Muscle of leg (tissue), 11 donors: Measurements from ENCODE around the gene ZBTB7B. TPM values are rescaled to one million over a fixed set of nuclear protein-coding genes. Genes with fewer than 3 reads are reported as not detected.

Experiments used
- DNase-seq: peaks from one replicate; pipeline ENCODE4 v3.0.0; 2013
- H3K27ac ChIP-seq: one replicate; pipeline ENCODE4 v1.5.1; 2013; ENCODE audit warnings: mild to moderate bottlenecking, low read length, control low read depth
- H3K27me3 ChIP-seq: one replicate; pipeline ENCODE4 v1.6.1; 2013; ENCODE audit warnings: low read length; ENCODE audit not compliant: control insufficient read depth, insufficient read depth
- H3K36me3 ChIP-seq: one replicate; pipeline ENCODE4 v1.6.1; 2013; ENCODE audit warnings: low read length; ENCODE audit not compliant: control insufficient read depth, insufficient read depth
- H3K4me1 ChIP-seq: one replicate; pipeline ENCODE4 v1.6.1; 2013; ENCODE audit warnings: low read length; ENCODE audit not compliant: control insufficient read depth, insufficient read depth
- H3K4me3 ChIP-seq: one replicate; pipeline ENCODE4 v1.5.1; 2013; ENCODE audit warnings: low read length, control low read depth
- H3K9me3 ChIP-seq: replicated peaks from 2 replicates; pipeline ENCODE4 v1.6.1; 2013; ENCODE audit warnings: low read depth, low read length; ENCODE audit not compliant: control insufficient read depth
- WGBS: methylation state at CpG from one replicate; pipeline ENCODE4 v1.1.5; 2013; ENCODE audit warnings: missing lambda C conversion rate; ENCODE audit not compliant: insufficient coverage; 5-methylcytosine and 5-hydroxymethylcytosine counted together
- polyA plus RNA-seq, 8 donors: library from polyadenylated mRNA; unstranded; fragments of 120-200 nt; gene quantifications; one replicate each; pipeline versions ENCODE4 v1.2.1 to v1.2.3, GENCODE V29; 2013; ENCODE audit warnings: inconsistent platforms in 1 of 8, low replicate concordance in 1 of 8; ENCODE audit not compliant: insufficient read length in 8 of 8, insufficient read depth in 1 of 8
- total RNA-seq: library from RNA; stranded (reverse); fragments of 120-200 nt; gene quantifications from one replicate; pipeline ENCODE4 v1.2.4, GENCODE V29; 2013

ZBTB7B gene
- total and polyA plus RNA-seq, 9 donors = 6.6 to 11.3 (median 9.5) TPM

DNA sequence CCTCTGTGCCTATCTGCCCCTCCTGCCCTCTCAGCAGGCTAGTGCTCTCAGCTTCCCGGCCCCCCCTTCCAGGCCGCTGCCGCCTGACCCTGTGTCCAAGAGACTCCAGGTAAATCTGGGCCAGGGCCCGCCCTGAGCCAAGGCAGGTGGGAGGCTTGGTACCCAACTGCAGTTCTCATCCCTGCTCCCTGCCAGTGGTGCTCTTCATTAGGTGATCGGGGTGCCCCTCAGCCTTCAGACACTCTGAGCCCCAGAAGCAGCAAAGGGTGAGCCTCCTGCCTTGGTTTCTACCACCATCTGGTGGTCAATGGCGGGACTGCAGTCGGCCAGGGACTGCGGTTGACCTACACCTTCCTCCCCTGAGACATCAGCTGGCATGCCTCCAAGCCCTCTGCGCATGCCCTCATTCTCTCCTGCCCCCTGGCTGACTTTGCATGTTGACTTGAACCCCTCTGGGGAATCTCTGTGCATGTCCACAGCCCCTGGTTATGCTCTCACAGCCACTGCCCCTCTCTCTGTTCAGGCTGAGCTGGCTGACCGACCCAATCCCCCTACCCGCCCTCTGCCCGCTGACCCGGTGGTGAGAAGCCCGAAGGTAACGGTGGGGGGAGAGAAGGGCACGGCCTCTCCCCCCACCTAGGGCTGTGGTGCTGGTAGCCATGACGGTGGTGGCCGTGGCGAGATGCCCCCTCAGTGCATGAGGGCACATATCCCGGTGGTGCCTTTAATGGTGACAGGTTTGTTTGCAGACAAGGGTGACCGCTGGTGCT, 59.0 kb downstream of the ZBTB7B start:
- Histone ChIP-seq H3K9me3 (no peaks in the 10 kb centered on the region), H3K4me3 (no peak overlapping the region), H3K27me3 (peaks cover 17% of the 10 kb centered on the region), H3K4me1 (peaks cover 30% of the 10 kb centered on the region), H3K36me3 (peaks cover 30% of the 10 kb centered on the region), H3K27ac (no peak overlapping the region)
- peak; percentile 86 for DNase-seq
- WGBS = 19% methylated on average over 10 of the region's 21 CpGs

DNA sequence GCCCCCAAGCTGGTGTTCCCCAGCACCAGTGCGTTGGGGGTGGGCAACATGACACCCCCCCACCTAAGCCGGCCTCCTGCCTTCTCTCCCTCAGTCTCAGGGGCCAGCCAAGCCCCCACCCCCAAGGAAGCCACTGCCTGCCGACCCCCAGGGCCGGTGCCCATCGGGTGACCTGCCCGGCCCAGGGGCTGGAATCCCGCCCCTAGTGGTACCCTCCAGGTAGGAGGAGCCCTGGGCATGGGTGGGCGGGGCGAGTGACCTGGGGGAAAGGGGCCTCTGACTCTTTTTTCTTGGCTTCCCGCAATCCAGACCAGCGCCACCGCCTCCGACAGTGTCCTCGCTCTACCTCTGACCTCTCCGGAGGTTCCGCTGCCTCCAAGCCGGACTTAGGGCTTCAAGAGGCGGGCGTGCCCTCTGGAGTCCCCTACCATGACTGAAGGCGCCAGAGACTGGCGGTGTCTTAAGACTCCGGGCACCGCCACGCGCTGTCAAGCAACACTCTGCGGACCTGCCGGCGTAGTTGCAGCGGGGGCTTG, 59.6 kb downstream of the ZBTB7B start:
- peaks cover 24% of the 10 kb centered on the region for H3K36me3 ChIP-seq
- no peak overlapping the region for H3K4me3 ChIP-seq
- 11% methylated on average over 27 of the region's 29 CpGs for WGBS
- H3K4me1 ChIP-seq = peaks cover 30% of the 10 kb centered on the region
- H3K27ac ChIP-seq = no peak overlapping the region
- peak; percentile 37 for DNase-seq
- H3K9me3 ChIP-seq = no peaks in the 10 kb centered on the region
- peaks cover 17% of the 10 kb centered on the region for H3K27me3 ChIP-seq

DNA sequence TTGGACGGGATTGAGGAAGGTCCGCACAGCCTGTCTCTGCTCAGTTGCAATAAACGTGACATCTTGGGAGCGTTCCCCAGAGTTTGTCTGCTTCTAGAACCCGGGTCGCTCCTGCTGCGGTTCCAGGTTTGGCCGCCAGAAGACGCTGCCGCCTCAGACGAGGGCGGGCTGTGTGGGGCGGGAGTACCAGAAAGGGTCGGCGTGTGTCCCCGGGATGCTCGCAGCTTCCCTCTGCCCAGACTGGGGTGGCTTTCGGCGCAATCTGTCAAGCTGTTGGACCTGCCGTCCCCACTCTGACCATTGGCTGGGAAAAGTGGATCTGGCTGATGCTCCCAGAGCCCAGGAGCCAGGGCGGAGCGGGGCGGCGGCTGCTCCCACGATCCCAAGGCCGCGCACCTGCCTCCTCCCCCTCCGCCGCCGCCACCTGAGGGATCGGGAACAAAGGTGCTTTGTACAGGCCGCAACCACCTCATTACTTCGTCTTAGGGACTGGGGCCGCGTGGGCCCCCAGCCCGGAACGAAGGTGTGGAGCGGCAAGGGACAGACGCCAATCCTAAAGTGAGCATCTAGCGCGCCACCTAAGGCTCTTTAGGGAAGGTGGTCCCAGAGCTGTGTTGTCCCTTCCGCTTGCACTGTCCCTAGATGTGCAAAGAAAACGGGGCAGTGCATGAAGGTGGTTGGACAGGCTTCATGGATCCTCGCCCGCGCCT, 60.3 kb downstream of the ZBTB7B start:
- no peak overlapping the region for H3K27ac ChIP-seq
- H3K4me3 ChIP-seq = peak overlapping the region; percentile 96
- H3K27me3 ChIP-seq = peaks cover 17% of the 10 kb centered on the region
- H3K9me3 ChIP-seq = no peaks in the 10 kb centered on the region
- peak; percentile 58 for DNase-seq
- peaks cover 20% of the 10 kb centered on the region for H3K36me3 ChIP-seq
- 3% methylated on average over 40 of the region's 46 CpGs for WGBS
- H3K4me1 ChIP-seq = peaks cover 30% of the 10 kb centered on the region

DNA sequence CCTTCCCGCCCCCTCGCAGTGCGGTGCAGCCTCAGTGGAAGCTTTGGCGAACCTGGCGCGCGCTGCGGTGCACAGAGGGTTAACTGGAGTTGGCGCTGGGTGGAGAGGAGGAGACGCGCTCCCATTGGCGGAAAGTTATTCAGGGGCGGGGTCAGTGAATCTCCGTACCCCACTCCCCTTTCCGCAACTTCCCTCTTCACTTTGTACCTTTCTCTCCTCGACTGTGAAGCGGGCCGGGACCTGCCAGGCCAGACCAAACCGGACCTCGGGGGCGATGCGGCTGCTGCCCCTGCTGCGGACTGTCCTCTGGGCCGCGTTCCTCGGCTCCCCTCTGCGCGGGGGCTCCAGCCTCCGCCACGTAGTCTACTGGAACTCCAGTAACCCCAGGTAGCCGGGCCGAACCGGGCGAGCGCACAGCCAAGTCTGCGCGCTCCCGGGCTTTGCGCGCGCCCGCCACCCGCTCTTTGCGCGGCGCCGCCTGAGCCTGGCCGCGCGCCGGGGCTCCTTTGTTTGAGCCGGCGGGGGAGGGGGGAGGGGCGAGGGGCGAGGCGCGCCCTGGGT, 61.0 kb downstream of the ZBTB7B start, which contains the start of gene EFNA4:
TSS of gene EFNA4 (plus strand) at position 191 of the 561 bp plus-strand sequence. CDS start at position 275, 84 bp downstream.
- peaks cover 16% of the 10 kb centered on the region for H3K36me3 ChIP-seq
- peaks cover 30% of the 10 kb centered on the region for H3K4me1 ChIP-seq
- no peaks in the 10 kb centered on the region for H3K9me3 ChIP-seq
- under 1% methylated on average over 21 of the region's 57 CpGs for WGBS
- H3K27me3 ChIP-seq = peaks cover 17% of the 10 kb centered on the region
- peak within 1 kb of the TSS; percentile 86 for H3K27ac ChIP-seq
- peak within 1 kb of the TSS; percentile 96 for H3K4me3 ChIP-seq
- DNase-seq = peak; percentile 95

DNA sequence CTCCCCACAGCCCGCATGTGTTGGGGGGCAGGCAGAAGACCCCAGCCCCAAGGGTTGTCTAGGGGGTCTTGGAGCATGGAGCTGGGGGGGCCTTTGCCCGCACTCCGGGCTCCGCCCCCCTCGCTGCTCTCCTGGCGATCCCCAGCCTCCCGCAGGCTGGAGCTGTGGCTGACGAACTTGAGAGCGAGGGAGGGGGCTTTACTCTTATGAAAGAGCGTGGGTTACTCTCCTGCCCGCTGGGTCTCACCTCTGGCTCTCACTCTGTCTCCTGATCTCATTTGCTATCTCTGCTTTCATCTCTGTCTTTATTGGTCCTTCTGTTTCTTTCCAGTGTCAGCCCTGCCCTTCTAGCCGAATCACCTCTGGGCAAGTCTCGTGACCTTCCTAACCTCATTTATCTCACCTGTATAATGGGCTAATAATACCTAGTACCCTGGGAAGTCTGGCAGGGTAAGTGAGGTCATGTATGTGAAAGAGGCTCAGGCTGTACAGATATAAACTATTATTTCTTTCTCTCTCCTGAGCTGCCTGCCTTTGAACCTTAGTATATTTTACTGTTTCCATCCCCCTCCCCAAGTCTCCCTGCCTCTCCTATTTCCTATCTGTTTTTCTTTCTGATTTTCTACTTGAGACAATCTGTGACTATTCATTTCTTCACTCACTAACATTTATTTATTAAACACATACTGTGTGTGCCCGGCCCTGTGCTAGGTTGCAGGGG, 61.7 kb downstream of the ZBTB7B start:
- Histone ChIP-seq H3K4me1 (peaks cover 32% of the 10 kb centered on the region), H3K36me3 (peaks cover 15% of the 10 kb centered on the region), H3K27ac (no peak overlapping the region), H3K4me3 (peak overlapping the region; percentile 96), H3K9me3 (no peaks in the 10 kb centered on the region), H3K27me3 (peaks cover 17% of the 10 kb centered on the region)
- DNase-seq = peak; percentile 53
- 0% methylated on average over 8 of the region's 14 CpGs for WGBS

DNA sequence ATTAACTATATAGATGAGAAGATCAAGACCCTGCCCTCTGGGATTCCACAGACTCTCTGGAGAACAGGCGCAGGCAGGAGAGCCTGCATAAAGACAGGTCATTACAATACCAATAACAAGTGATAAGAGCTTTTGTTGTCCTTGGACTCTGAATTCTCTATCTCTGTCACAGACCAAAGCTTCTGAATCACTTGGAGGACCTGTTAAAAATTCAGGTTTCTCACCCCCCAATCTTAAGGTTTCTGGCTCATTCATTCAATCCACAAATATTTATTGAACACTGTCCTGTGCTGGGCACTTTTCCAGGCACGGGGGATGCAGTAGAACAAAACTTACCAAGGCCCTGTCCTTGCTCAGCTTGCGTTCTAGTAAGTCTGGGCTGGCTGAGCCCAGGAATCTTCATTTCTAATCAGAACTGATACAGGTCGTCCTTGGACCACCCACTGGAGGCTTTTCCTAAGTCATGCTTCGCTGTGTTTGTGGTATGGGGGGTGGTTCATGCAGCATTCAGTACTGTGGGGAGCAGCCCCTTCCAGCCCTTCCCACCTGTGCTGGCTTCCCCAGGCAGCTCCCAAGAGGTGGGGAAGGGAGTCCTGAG, 62.3 kb downstream of the ZBTB7B start:
- DNase-seq = no peak
- H3K4me1 ChIP-seq = peaks cover 39% of the 10 kb centered on the region
- H3K4me3 ChIP-seq = no peak overlapping the region
- no peak overlapping the region for H3K27ac ChIP-seq
- WGBS = 33% methylated on average over 1 of the region's 5 CpGs
- no peaks in the 10 kb centered on the region for H3K9me3 ChIP-seq
- peaks cover 17% of the 10 kb centered on the region for H3K27me3 ChIP-seq
- H3K36me3 ChIP-seq = peaks cover 12% of the 10 kb centered on the region

DNA sequence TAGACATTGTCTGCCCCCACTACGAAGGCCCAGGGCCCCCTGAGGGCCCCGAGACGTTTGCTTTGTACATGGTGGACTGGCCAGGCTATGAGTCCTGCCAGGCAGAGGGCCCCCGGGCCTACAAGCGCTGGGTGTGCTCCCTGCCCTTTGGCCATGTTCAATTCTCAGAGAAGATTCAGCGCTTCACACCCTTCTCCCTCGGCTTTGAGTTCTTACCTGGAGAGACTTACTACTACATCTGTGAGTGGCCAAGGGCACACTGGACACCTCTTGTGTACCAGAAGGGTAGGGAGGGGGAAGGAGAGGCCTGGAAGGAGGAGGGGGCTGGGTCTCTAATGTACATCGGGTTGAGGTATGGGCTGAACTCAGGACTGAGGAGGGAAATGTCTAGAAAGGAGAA, 64.2 kb downstream of the ZBTB7B start:
- H3K4me1 ChIP-seq = peaks cover 48% of the 10 kb centered on the region
- no peak overlapping the region for H3K27ac ChIP-seq
- peaks cover 4% of the 10 kb centered on the region for H3K36me3 ChIP-seq
- H3K4me3 ChIP-seq = no peak overlapping the region
- peaks cover 20% of the 10 kb centered on the region for H3K27me3 ChIP-seq
- 72% methylated on average over 6 of the region's 8 CpGs for WGBS
- no peak for DNase-seq
- H3K9me3 ChIP-seq = no peaks in the 10 kb centered on the region
